Astrocyte (in vitro differentiated cells and primary cell): ENCODE results near the gene NDRG4. TPM values are rescaled to one million over a fixed set of nuclear protein-coding genes. Genes with fewer than 3 reads are reported as not detected.

Experiments
- DNase-seq: peaks from one replicate; pipeline ENCODE4 v3.0.0-alpha.2; 2010; ENCODE audit warnings: low read depth
- FAIRE-seq: peaks from 2 replicates; lab custom pipeline; 2011; peaks lifted over from hg19 to GRCh38; lab: Jason Lieb, UNC
- H2AFZ ChIP-seq: 2 replicates; pipeline ENCODE4 v1.6.0; 2012; ENCODE audit warnings: low read depth, low read length, inconsistent platforms
- H3K27ac ChIP-seq: 2 replicates; pipeline ENCODE4 v1.5.1; 2011; ENCODE audit warnings: low read depth, low read length, inconsistent platforms
- H3K27me3 ChIP-seq: 2 replicates; pipeline ENCODE4 v1.6.0; 2011; ENCODE audit warnings: low read length, inconsistent platforms; ENCODE audit not compliant: insufficient read depth
- H3K36me3 ChIP-seq: 2 replicates; pipeline ENCODE4 v1.5.1; 2011; ENCODE audit warnings: low read length, inconsistent platforms; ENCODE audit not compliant: insufficient read depth
- H3K4me1 ChIP-seq: 2 replicates; pipeline ENCODE4 v1.5.1; 2011; ENCODE audit warnings: low read length, inconsistent platforms; ENCODE audit not compliant: insufficient read depth
- H3K4me2 ChIP-seq: 2 replicates; pipeline ENCODE4 v1.6.0; 2012; ENCODE audit warnings: low read length, inconsistent platforms
- H3K4me3 ChIP-seq: 2 replicates; pipeline ENCODE4 v1.5.1; 2011; ENCODE audit warnings: low read depth, mild to moderate bottlenecking, low read length, inconsistent platforms; ENCODE audit not compliant: insufficient read depth
- H3K79me2 ChIP-seq: 2 replicates; pipeline ENCODE4 v1.6.0; 2012; ENCODE audit warnings: mild to moderate bottlenecking, low read length, inconsistent platforms; ENCODE audit not compliant: insufficient read depth
- H3K9ac ChIP-seq: 2 replicates; pipeline ENCODE4 v1.6.0; 2012; ENCODE audit warnings: mild to moderate bottlenecking, low read length, inconsistent platforms
- H3K9me3 ChIP-seq: 2 replicates; pipeline ENCODE4 v1.5.1; 2012; ENCODE audit warnings: low read depth, mild to moderate bottlenecking, low read length, inconsistent platforms; ENCODE audit not compliant: insufficient read depth
- H4K20me1 ChIP-seq: 2 replicates; pipeline ENCODE4 v1.6.0; 2012; ENCODE audit warnings: low read length, inconsistent platforms; ENCODE audit not compliant: insufficient read depth
- H3K27ac Mint-ChIP-seq: one replicate; pipeline ENCODE4 v1.8.0; 2021; ENCODE audit warnings: mild to moderate bottlenecking, mixed read lengths; ENCODE audit not compliant: unreplicated experiment
- H3K27me3 Mint-ChIP-seq: one replicate; pipeline ENCODE4 v1.8.0; 2021; ENCODE audit warnings: low read depth, mixed read lengths; ENCODE audit not compliant: unreplicated experiment
- H3K36me3 Mint-ChIP-seq: one replicate; pipeline ENCODE4 v1.8.0; 2021; ENCODE audit warnings: low read depth, mixed read lengths; ENCODE audit not compliant: unreplicated experiment
- H3K4me1 Mint-ChIP-seq: one replicate; pipeline ENCODE4 v1.8.0; 2021; ENCODE audit warnings: low read depth, mixed read lengths; ENCODE audit not compliant: unreplicated experiment
- H3K4me3 Mint-ChIP-seq: one replicate; pipeline ENCODE4 v1.8.0; 2021; ENCODE audit warnings: mild to moderate bottlenecking, moderate library complexity, mixed read lengths; ENCODE audit not compliant: unreplicated experiment
- H3K9me3 Mint-ChIP-seq: one replicate; pipeline ENCODE4 v1.8.0; 2021; ENCODE audit warnings: mild to moderate bottlenecking, mixed read lengths; ENCODE audit not compliant: unreplicated experiment
- CTCF ChIP-seq: IDR thresholded peaks from 2 replicates; pipeline ENCODE4 v1.5.1; 2011; ENCODE audit warnings: low read depth, mild to moderate bottlenecking, inconsistent platforms, low read length, moderate library complexity; ENCODE audit not compliant: insufficient read depth
- EZH2 ChIP-seq: IDR thresholded peaks from 2 replicates; pipeline ENCODE4 v1.6.1; 2012; ENCODE audit warnings: mild to moderate bottlenecking, low read length, inconsistent platforms; ENCODE audit not compliant: insufficient read depth
- total RNA-seq: library from RNA; stranded (reverse); gene quantifications from 2 replicates; pipeline ENCODE4 v1.2.1, GENCODE V29; 2021

Gene NDRG4
- total RNA-seq, 1 donor from 2014 or later: 21.9 TPM

GRCh38 chr16:58467905-58468304 lies 32.0 kb upstream of the NDRG4 start:
- Histone ChIP-seq H3K36me3 (no peaks in the 10 kb centered on the region), H3K4me2 (no peak overlapping the region), H3K4me3 (no peak overlapping the region), H2AFZ (no peak overlapping the region), H3K9me3 (no peaks in the 10 kb centered on the region), H3K4me1 (peaks cover 3% of the 10 kb centered on the region), H3K79me2 (no peaks in the 10 kb centered on the region), H4K20me1 (no peaks in the 10 kb centered on the region), H3K9ac (no peak overlapping the region), H3K27ac (no peak overlapping the region), H3K27me3 (peaks cover 28% of the 10 kb centered on the region)
- no peak overlapping the region for H3K27ac Mint-ChIP-seq
- H3K27me3 Mint-ChIP-seq: peaks cover 61% of the 10 kb centered on the region
- DNase-seq: no peak
- H3K36me3 Mint-ChIP-seq: no peaks in the 10 kb centered on the region
- TF ChIP-seq EZH2: no peak
- no peak overlapping the region for H3K4me3 Mint-ChIP-seq
- peaks cover 1% of the 10 kb centered on the region for H3K4me1 Mint-ChIP-seq
- no peak for FAIRE-seq
- peaks cover 2% of the 10 kb centered on the region for H3K9me3 Mint-ChIP-seq

GRCh38 chr16:58471209-58471975 lies 28.6 kb upstream of the NDRG4 start:
- peaks cover 3% of the 10 kb centered on the region for H3K36me3 Mint-ChIP-seq
- H3K27me3 Mint-ChIP-seq: peaks cover 61% of the 10 kb centered on the region
- peaks cover 13% of the 10 kb centered on the region for H3K27me3 ChIP-seq
- no peak overlapping the region for H3K27ac Mint-ChIP-seq
- H3K4me3 Mint-ChIP-seq: no peak overlapping the region
- H3K79me2 ChIP-seq: no peaks in the 10 kb centered on the region
- TF ChIP-seq CTCF (no peak), EZH2 (no peak)
- H3K4me1 Mint-ChIP-seq: no peaks in the 10 kb centered on the region
- H4K20me1 ChIP-seq: no peaks in the 10 kb centered on the region
- H3K4me2 ChIP-seq: no peak overlapping the region
- H2AFZ ChIP-seq: no peak overlapping the region
- no peak overlapping the region for H3K9ac ChIP-seq
- FAIRE-seq (no peak), DNase-seq (no peak)
- H3K9me3 Mint-ChIP-seq: peaks cover 4% of the 10 kb centered on the region
- H3K4me3 ChIP-seq: no peak overlapping the region
- no peaks in the 10 kb centered on the region for H3K4me1 ChIP-seq
- H3K36me3 ChIP-seq: no peaks in the 10 kb centered on the region
- no peak overlapping the region for H3K27ac ChIP-seq
- H3K9me3 ChIP-seq: no peaks in the 10 kb centered on the region

- H3K36me3 ChIP-seq: no peaks in the 10 kb centered on the region
- H3K9me3 ChIP-seq: no peaks in the 10 kb centered on the region
- H3K4me1 Mint-ChIP-seq: no peaks in the 10 kb centered on the region
- no peak overlapping the region for H3K9ac ChIP-seq
- DNase-seq: no peak
- no peak overlapping the region for H2AFZ ChIP-seq
- H3K27me3 Mint-ChIP-seq: peaks cover 52% of the 10 kb centered on the region
- H3K4me2 ChIP-seq: no peak overlapping the region
- H3K36me3 Mint-ChIP-seq: peaks cover 3% of the 10 kb centered on the region
- no peak for FAIRE-seq
- no peak overlapping the region for H3K27ac Mint-ChIP-seq
- H3K4me1 ChIP-seq: no peaks in the 10 kb centered on the region
- H3K27me3 ChIP-seq: peaks cover 10% of the 10 kb centered on the region
- H3K79me2 ChIP-seq: no peaks in the 10 kb centered on the region
- no peak overlapping the region for H3K4me3 Mint-ChIP-seq
- no peaks in the 10 kb centered on the region for H4K20me1 ChIP-seq
- no peak overlapping the region for H3K27ac ChIP-seq
- peaks cover 4% of the 10 kb centered on the region for H3K9me3 Mint-ChIP-seq
- no peak overlapping the region for H3K4me3 ChIP-seq
- TF ChIP-seq CTCF: no peak
These were observed 27.7 kb upstream of the NDRG4 start for GRCh38 chr16:58472266-58472665.
